Measurements from ENCODE around the gene STK36.
"Not testable (repeated sequence)": the region's sequence is repeated elsewhere in the genome, so short reads cannot be mapped to it uniquely, and the experiment has no call there.

The STK36 gene

GRCh38 chr2:218659988-218660358 lies 11.9 kb upstream of the STK36 start:
- no peak for DNase-seq (ENCODE audit: low read depth)

- DNase-seq (ENCODE audit: low read depth): no peak
Measured at GRCh38 chr2:218662377-218662776, 9.5 kb upstream of the STK36 start.

- DNase-seq (ENCODE audit: low read depth): no peak
Measured at GRCh38 chr2:218662827-218663226, 9.1 kb upstream of the STK36 start.

GRCh38 chr2:218663901-218664300 lies 8.0 kb upstream of the STK36 start:
- no peak for DNase-seq (ENCODE audit: low read depth)

GRCh38 chr2:218664653-218665052 lies 7.2 kb upstream of the STK36 start:
- DNase-seq (ENCODE audit: low read depth): no peak

- DNase-seq (ENCODE audit: low read depth): no peak
Measured at GRCh38 chr2:218671097-218671653, 711 bp upstream of the STK36 start.

GRCh38 chr2:218679119-218679518 lies 7.2 kb downstream of the STK36 start:
- no peak for DNase-seq (ENCODE audit: low read depth)

GRCh38 chr2:218680061-218680460 lies 8.2 kb downstream of the STK36 start:
- DNase-seq (ENCODE audit: low read depth): no peak

- DNase-seq (ENCODE audit: low read depth): not testable (repeated sequence)
Measured at GRCh38 chr2:218687400-218688060, 15.6 kb downstream of the STK36 start.

GRCh38 chr2:218691234-218691633 lies 19.3 kb downstream of the STK36 start:
- no peak for DNase-seq (ENCODE audit: low read depth)

- no peak for DNase-seq (ENCODE audit: low read depth)
Measured at GRCh38 chr2:218694405-218695145, 22.7 kb downstream of the STK36 start.

- no peak for DNase-seq (ENCODE audit: low read depth)
Measured at GRCh38 chr2:218698885-218699284, 27.0 kb downstream of the STK36 start.

- DNase-seq (ENCODE audit: low read depth): no peak
Measured at GRCh38 chr2:218701806-218702205, 29.9 kb downstream of the STK36 start.

GRCh38 chr2:218703341-218703740 lies 31.5 kb downstream of the STK36 start:
- no peak for DNase-seq (ENCODE audit: low read depth)

GRCh38 chr2:218708086-218708485 lies 36.2 kb downstream of the STK36 start:
- no peak for DNase-seq (ENCODE audit: low read depth)

- no peak for DNase-seq (ENCODE audit: low read depth)
Measured at GRCh38 chr2:218709908-218710307, 38.0 kb downstream of the STK36 start.

GRCh38 chr2:218710334-218710686 lies 38.4 kb downstream of the STK36 start:
- no peak for DNase-seq (ENCODE audit: low read depth)

GRCh38 chr2:218710687-218711549 lies 39.0 kb downstream of the STK36 start, which contains the start of gene TTLL4:
TSS of gene TTLL4 (plus strand) at chr2:218710835. CDS start at chr2:218737677, 26,842 bp downstream.
- DNase-seq (ENCODE audit: low read depth): peak; percentile 97

- no peak for DNase-seq (ENCODE audit: low read depth)
Measured at GRCh38 chr2:218711550-218711929, 39.7 kb downstream of the STK36 start.

GRCh38 chr2:218713922-218714321 lies 42.0 kb downstream of the STK36 start:
- no peak for DNase-seq (ENCODE audit: low read depth)

- no peak for DNase-seq (ENCODE audit: low read depth)
Measured at GRCh38 chr2:218716070-218716469, 44.2 kb downstream of the STK36 start.

GRCh38 chr2:218717262-218717661 lies 45.4 kb downstream of the STK36 start:
- DNase-seq (ENCODE audit: low read depth): no peak

GRCh38 chr2:218718058-218718457 lies 46.2 kb downstream of the STK36 start:
- DNase-seq (ENCODE audit: low read depth): no peak
